ENCODE measurements around the gene KIDINS220.

- no peak for TF ChIP-seq CREB1 (IDR thresholded peaks at IDR 0.05; ENCODE audit: low read depth)
- no peak for TF ChIP-seq TAF1 (IDR thresholded peaks at IDR 0.05; ENCODE audit: low read depth)
- TF ChIP-seq USF1 (IDR thresholded peaks at IDR 0.05): no peak
- no peak for TF ChIP-seq EP300 (IDR thresholded peaks at IDR 0.05; ENCODE audit: borderline replicate concordance)
- TF ChIP-seq, protein P1, sequence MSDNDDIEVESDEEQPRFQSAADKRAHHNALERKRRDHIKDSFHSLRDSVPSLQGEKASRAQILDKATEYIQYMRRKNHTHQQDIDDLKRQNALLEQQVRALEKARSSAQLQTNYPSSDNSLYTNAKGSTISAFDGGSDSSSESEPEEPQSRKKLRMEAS (IDR thresholded peaks at IDR 0.05): no peak
- TF ChIP-seq FOXM1 (IDR thresholded peaks at IDR 0.05; ENCODE audit: borderline replicate concordance, low read depth): no peak
- TF ChIP-seq, protein P2, sequence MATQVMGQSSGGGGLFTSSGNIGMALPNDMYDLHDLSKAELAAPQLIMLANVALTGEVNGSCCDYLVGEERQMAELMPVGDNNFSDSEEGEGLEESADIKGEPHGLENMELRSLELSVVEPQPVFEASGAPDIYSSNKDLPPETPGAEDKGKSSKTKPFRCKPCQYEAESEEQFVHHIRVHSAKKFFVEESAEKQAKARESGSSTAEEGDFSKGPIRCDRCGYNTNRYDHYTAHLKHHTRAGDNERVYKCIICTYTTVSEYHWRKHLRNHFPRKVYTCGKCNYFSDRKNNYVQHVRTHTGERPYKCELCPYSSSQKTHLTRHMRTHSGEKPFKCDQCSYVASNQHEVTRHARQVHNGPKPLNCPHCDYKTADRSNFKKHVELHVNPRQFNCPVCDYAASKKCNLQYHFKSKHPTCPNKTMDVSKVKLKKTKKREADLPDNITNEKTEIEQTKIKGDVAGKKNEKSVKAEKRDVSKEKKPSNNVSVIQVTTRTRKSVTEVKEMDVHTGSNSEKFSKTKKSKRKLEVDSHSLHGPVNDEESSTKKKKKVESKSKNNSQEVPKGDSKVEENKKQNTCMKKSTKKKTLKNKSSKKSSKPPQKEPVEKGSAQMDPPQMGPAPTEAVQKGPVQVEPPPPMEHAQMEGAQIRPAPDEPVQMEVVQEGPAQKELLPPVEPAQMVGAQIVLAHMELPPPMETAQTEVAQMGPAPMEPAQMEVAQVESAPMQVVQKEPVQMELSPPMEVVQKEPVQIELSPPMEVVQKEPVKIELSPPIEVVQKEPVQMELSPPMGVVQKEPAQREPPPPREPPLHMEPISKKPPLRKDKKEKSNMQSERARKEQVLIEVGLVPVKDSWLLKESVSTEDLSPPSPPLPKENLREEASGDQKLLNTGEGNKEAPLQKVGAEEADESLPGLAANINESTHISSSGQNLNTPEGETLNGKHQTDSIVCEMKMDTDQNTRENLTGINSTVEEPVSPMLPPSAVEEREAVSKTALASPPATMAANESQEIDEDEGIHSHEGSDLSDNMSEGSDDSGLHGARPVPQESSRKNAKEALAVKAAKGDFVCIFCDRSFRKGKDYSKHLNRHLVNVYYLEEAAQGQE (IDR thresholded peaks at IDR 0.05; ENCODE audit: low read depth): no peak
- no peak for TF ChIP-seq TCF12 (IDR thresholded peaks at IDR 0.05; ENCODE audit: low read depth)
- no peak for TF ChIP-seq EGR1 (IDR thresholded peaks at IDR 0.05)
Observed at GRCh38 chr2:8779795-8780671, 57.4 kb downstream of the KIDINS220 start.

Measured in Ishikawa (cell line).